ENCODE results near the gene EDRF1. TPM values are rescaled to one million over a fixed set of nuclear protein-coding genes. Genes with fewer than 3 reads are reported as not detected.

The EDRF1 gene
- total RNA-seq, 4 donors from 2014 or later, result 8.1 to 19.4 (median 10.3) TPM

- no peak for TF ChIP-seq POLR2A (IDR thresholded peaks at IDR 0.05)
- intact Hi-C loops (cut with DNase I; ENCODE audit: low total_unique reads), result no loop called here
- Histone ChIP-seq H3K27ac (no peak overlapping the region), H3K36me3 (no peaks in the 10 kb centered on the region), H3K9me3 (no peaks in the 10 kb centered on the region), H3K27me3 (peaks cover 0 to 6% (median 3%) of the 10 kb centered on the region in 3 donors), H3K4me1 (no peaks in the 10 kb centered on the region), H3K4me3 (no peak overlapping the region)
- DNase-seq, result no peak
- ATAC-seq, result no peak
- in situ Hi-C loops (cut with MboI; ENCODE audit: low sequenced_read_pairs in 4 of 4), result no loop called here
These were observed 29.4 kb upstream of the EDRF1 start for GRCh38 chr10:125689955-125690569.

DNA sequence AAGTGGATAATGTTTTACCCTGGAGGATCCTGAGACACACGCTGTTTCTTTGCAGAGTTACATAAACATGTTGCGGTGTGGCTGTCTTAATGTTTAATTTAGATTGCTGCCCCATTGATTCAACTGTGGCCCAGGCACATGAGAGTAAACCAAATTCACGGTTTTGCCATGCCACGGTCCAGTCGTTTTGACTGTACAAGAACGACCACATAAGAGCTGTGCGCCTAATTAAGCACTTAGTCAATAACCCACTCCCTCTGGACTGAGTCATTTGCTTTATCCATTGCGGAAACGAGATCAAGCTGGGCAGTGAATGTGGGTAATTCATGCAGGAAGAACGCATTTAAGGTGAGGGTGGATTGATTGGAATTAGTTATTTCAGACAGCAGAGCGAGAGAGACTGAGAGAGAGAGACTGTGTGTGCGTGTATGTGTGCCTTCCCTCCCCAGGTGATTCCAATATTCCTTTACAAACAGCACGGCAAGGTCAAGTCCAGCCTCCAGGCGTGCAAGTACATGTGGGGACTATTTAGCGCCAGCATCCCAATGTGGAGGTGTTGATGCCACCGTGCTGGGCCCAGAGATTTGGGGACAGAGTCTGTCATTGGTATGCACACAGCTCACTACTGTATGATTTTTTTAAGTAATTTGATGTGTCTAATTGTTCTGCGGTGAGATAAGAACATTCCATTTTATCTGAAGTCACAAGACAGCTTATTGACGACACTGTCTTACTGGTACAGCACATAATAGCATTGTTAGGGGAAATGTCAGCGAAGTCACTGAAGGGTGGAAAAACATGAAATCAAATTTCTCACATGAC lies 28.1 kb upstream of the EDRF1 start:
- in situ Hi-C loops (cut with MboI; ENCODE audit: low sequenced_read_pairs in 4 of 4), result no loop called here
- DNase-seq (no peak), ATAC-seq (no peak)
- no peak overlapping the region for H3K27ac ChIP-seq
- intact Hi-C loops (cut with DNase I; ENCODE audit: low total_unique reads), result no loop called here
- no peaks in the 10 kb centered on the region for H3K4me1 ChIP-seq
- no peak overlapping the region for H3K4me3 ChIP-seq
- H3K9me3 ChIP-seq, result no peaks in the 10 kb centered on the region
- H3K27me3 ChIP-seq, result peaks cover 0 to 6% (median 3%) of the 10 kb centered on the region in 3 donors
- TF ChIP-seq POLR2A (IDR thresholded peaks at IDR 0.05), result no peak
- TF ChIP-seq CTCF (IDR thresholded peaks at IDR 0.05 in 4 of 5, conservative IDR thresholded peaks at IDR 0.05 in 1 of 5), result no peak
- no peaks in the 10 kb centered on the region for H3K36me3 ChIP-seq

- no peaks in the 10 kb centered on the region for H3K36me3 ChIP-seq
- no peak overlapping the region for H3K4me3 ChIP-seq
- DNase-seq (no peak), ATAC-seq (no peak)
- H3K4me1 ChIP-seq, result no peaks in the 10 kb centered on the region
- in situ Hi-C loops (cut with MboI; ENCODE audit: low sequenced_read_pairs in 4 of 4) (no loop called here), intact Hi-C loops (cut with DNase I; ENCODE audit: low total_unique reads) (no loop called here)
- TF ChIP-seq POLR2A (IDR thresholded peaks at IDR 0.05), result no peak
- TF ChIP-seq CTCF (IDR thresholded peaks at IDR 0.05 in 4 of 5, conservative IDR thresholded peaks at IDR 0.05 in 1 of 5), result no peak
- no peak overlapping the region for H3K27ac ChIP-seq
- peaks cover 0 to 6% (median 3%) of the 10 kb centered on the region in 3 donors for H3K27me3 ChIP-seq
- no peaks in the 10 kb centered on the region for H3K9me3 ChIP-seq
These were observed 27.3 kb upstream of the EDRF1 start for GRCh38 chr10:125692196-125692595.

DNA sequence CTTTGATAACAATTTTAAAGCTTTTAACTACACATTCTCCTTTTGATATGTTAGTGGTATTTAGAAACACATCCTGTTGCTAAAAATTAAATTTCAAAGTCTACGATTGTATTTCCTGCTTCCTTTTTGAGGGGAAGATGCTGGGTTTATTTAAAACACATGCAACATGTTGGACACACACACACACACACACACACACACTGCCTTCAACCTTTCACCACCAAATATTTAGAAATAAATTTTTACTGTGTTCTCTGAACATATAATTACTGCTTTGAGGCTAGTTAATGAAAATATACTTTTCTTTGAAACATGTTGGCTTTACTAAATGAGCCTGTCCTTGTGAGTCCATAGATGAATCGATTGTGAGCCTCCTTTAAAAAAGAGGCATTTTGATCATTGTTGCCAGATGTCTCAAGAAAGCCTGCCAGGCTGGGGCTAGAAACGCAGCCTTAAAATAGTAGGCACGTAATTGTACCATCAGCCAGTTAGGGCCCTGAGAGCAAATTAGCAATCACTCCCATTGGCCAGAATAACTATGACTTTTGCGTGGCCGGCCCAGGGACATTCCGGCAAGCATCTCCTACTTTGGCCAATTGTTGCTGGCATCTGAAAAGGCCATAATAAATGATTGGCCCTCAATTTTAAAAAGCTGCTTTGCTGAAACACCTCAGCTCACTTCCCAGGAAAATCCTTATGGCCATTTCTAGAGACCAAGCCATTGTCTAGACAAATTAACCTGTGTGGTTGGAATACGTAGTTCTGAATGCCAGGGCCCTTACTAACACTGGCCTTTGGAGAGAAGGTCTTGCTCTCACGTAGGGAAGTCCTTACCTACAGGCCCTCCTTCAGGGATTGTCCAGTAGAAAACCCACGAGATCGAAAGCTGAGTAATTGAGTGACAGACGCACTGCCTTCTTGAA lies 26.6 kb upstream of the EDRF1 start:
- in situ Hi-C loops (cut with MboI; ENCODE audit: low sequenced_read_pairs in 4 of 4), result no loop called here
- Histone ChIP-seq H3K4me3 (no peak overlapping the region), H3K36me3 (no peaks in the 10 kb centered on the region), H3K4me1 (no peaks in the 10 kb centered on the region), H3K9me3 (no peaks in the 10 kb centered on the region), H3K27me3 (peaks cover 0 to 6% (median 3%) of the 10 kb centered on the region in 3 donors), H3K27ac (no peak overlapping the region)
- TF ChIP-seq CTCF (IDR thresholded peaks at IDR 0.05 in 4 of 5, conservative IDR thresholded peaks at IDR 0.05 in 1 of 5) (no peak), POLR2A (IDR thresholded peaks at IDR 0.05) (no peak)
- ATAC-seq (no peak), DNase-seq (no peak)
- intact Hi-C loops (cut with DNase I; ENCODE audit: low total_unique reads), result no loop called here

GRCh38 chr10:125693524-125693847 lies 26.0 kb upstream of the EDRF1 start:
- no peak overlapping the region for H3K4me3 ChIP-seq
- H3K27ac ChIP-seq, result no peak overlapping the region
- intact Hi-C loops (cut with DNase I; ENCODE audit: low total_unique reads), result no loop called here
- H3K27me3 ChIP-seq, result peaks cover 0 to 6% (median 3%) of the 10 kb centered on the region in 3 donors
- no peak for DNase-seq
- H3K36me3 ChIP-seq, result no peaks in the 10 kb centered on the region
- H3K4me1 ChIP-seq, result no peaks in the 10 kb centered on the region
- ATAC-seq, result no peak
- TF ChIP-seq POLR2A (IDR thresholded peaks at IDR 0.05) (no peak), CTCF (IDR thresholded peaks at IDR 0.05 in 4 of 5, conservative IDR thresholded peaks at IDR 0.05 in 1 of 5) (no peak)
- in situ Hi-C loops (cut with MboI; ENCODE audit: low sequenced_read_pairs in 4 of 4), result no loop called here
- H3K9me3 ChIP-seq, result no peaks in the 10 kb centered on the region
